K562 (cell line): ENCODE results near the gene MB21D2. TPM values are rescaled to one million over a fixed set of nuclear protein-coding genes. Genes with fewer than 3 reads are reported as not detected.

Experiments
- ATAC-seq: fragments of 200-7000 bp; cut with Tn5 transposase; 3 replicates; pipeline ENCODE4 v1.9.1; 2020; ENCODE audit warnings: moderate library complexity
- BruUV-seq: library from RNA; stranded (reverse); fragments of 400-500 nt; replicated peaks from 2 replicates; lab custom pipeline; 2021; lab: Mats Ljungman, UMichigan
- CTCF ChIA-PET: fragments of 300-600 bp; formaldehyde crosslinking; extraction: SDS; loops from one replicate; lab custom pipeline; 2021; ENCODE audit warnings: low intra/inter-chr PET ratio; lab: Yijun Ruan, JAX
- POLR2A ChIA-PET: fragments of 300-600, 350-650 bp; sonication (Branson Sonifier 250); formaldehyde crosslinking; extraction: SDS; loops from one replicate; lab custom pipeline; 2021; ENCODE audit warnings: antibody characterized with exemption, inconsistent platforms; lab: Yijun Ruan, JAX
- DNase-seq, 4 experiments: peaks; one replicate each; pipeline versions ENCODE4 v3.0.0 to v3.0.0-alpha.2; 2011 to 2018; ENCODE audit warnings: low spot score in 3 of 4, mixed read lengths in 3 of 4; ENCODE audit errors: extremely low read depth in 1 of 4
- FAIRE-seq: peaks from 2 replicates; lab custom pipeline; 2011; peaks lifted over from hg19 to GRCh38; lab: Jason Lieb, UNC
- H2AFZ ChIP-seq: 2 replicates; pipeline ENCODE4 v1.6.0; 2011; ENCODE audit warnings: low read depth, low read length, control low read depth, inconsistent platforms
- H3K27ac ChIP-seq: fragments of 200-600 bp; 3 replicates; pipeline ENCODE4 v1.8.0; 2011; ENCODE audit warnings: low read depth, mild to moderate bottlenecking, control low read depth, inconsistent platforms, low read length, moderate library complexity, mixed read lengths; ENCODE audit errors: extremely low read depth
- H3K27me3 ChIP-seq, 2 experiments: fragments of 300-600 bp in 1 of 2; 2 replicates in 1 of 2; 3 replicates in 1 of 2; pipeline versions ENCODE4 v1.6.0 to v1.8.0; 2011; ENCODE audit warnings: inconsistent platforms in 2 of 2, low read length in 2 of 2, mild to moderate bottlenecking in 1 of 2, mixed read lengths in 1 of 2, moderate library complexity in 1 of 2; ENCODE audit not compliant: control insufficient read depth in 2 of 2, insufficient read depth in 2 of 2
- H3K36me3 ChIP-seq: fragments of 300-600 bp; 3 replicates; pipeline ENCODE4 v1.8.0; 2011; ENCODE audit warnings: mild to moderate bottlenecking, low read length, inconsistent platforms; ENCODE audit not compliant: control insufficient read depth, insufficient read depth
- H3K4me1 ChIP-seq, 2 experiments: fragments of 200-600 bp in 1 of 2; replicated peaks in 1 of 2; 2 replicates in 1 of 2; 3 replicates in 1 of 2; pipeline versions ENCODE4 v1.5.1 to v1.8.0; 2011; ENCODE audit warnings: inconsistent platforms in 2 of 2, low read length in 2 of 2, mild to moderate bottlenecking in 1 of 2, mixed read lengths in 1 of 2, moderate library complexity in 1 of 2; ENCODE audit not compliant: control insufficient read depth in 2 of 2, insufficient read depth in 2 of 2
- H3K4me2 ChIP-seq: 2 replicates; pipeline ENCODE4 v1.6.1; 2011; ENCODE audit warnings: low read length, control low read depth, inconsistent platforms, mixed read lengths; ENCODE audit not compliant: insufficient read depth
- H3K4me3 ChIP-seq: fragments of 200-600 bp; sonication (generic), shearing (Covaris generic); 2 replicates; pipeline ENCODE4 v1.5.1; 2016; ENCODE audit warnings: control low read depth, inconsistent platforms
- H3K79me2 ChIP-seq: fragments of 200-600 bp; 3 replicates; pipeline ENCODE4 v1.8.0; 2011; ENCODE audit warnings: low read length, inconsistent platforms; ENCODE audit not compliant: control insufficient read depth, insufficient read depth
- H3K9ac ChIP-seq, 2 experiments: 2 replicates each; pipeline versions ENCODE4 v1.6.0 to v1.6.1; 2011; ENCODE audit warnings: low read depth in 2 of 2, low read length in 2 of 2, control low read depth in 1 of 2, inconsistent platforms in 1 of 2, mild to moderate bottlenecking in 1 of 2, mixed read lengths in 1 of 2; ENCODE audit not compliant: insufficient read depth in 1 of 2
- H3K9me1 ChIP-seq: one replicate; pipeline ENCODE4 v1.6.0; 2011; ENCODE audit warnings: inconsistent platforms, mild to moderate bottlenecking, low read length, moderate library complexity; ENCODE audit not compliant: control insufficient read depth, insufficient read depth
- H3K9me3 ChIP-seq: replicated peaks from 2 replicates; pipeline ENCODE4 v1.5.1; 2011; ENCODE audit warnings: low read depth, low read length, inconsistent platforms; ENCODE audit not compliant: control insufficient read depth, insufficient read depth
- H4K20me1 ChIP-seq: replicated peaks from 2 replicates; pipeline ENCODE4 v1.6.1; 2011; ENCODE audit warnings: low read length, inconsistent platforms, mixed read lengths; ENCODE audit not compliant: control insufficient read depth, insufficient read depth
- BDP1 ChIP-seq: IDR thresholded peaks from 3 replicates; pipeline ENCODE4 v1.6.1; 2011; ENCODE audit not compliant: insufficient read length, insufficient read depth
- ELK3 ChIP-seq: fragments of 450-650 bp; formaldehyde crosslinking; IDR thresholded peaks from 2 replicates; pipeline ENCODE4 v1.4.0; 2020; ENCODE audit warnings: mild to moderate bottlenecking
- MEIS2 ChIP-seq: fragments of 450-650 bp; IDR thresholded peaks from 2 replicates; pipeline ENCODE4 v1.6.1; 2014; ENCODE audit warnings: mild to moderate bottlenecking; ENCODE audit not compliant: partially characterized antibody
- NFYB ChIP-seq: IDR thresholded peaks from 2 replicates; pipeline ENCODE4 v1.6.1; 2011; ENCODE audit warnings: mild to moderate bottlenecking, moderate library complexity; ENCODE audit not compliant: insufficient read length; ENCODE audit errors: extremely low read depth
- PBX2 ChIP-seq, 2 experiments: IDR thresholded peaks in 1 of 2; conservative IDR thresholded peaks in 1 of 2; 2 replicates each; pipeline ENCODE4 v1.6.1; 2016; ENCODE audit warnings: low read depth in 2 of 2, mild to moderate bottlenecking in 1 of 2, missing compliant biosample characterization in 1 of 2, missing genetic modification characterization in 1 of 2, moderate library complexity in 1 of 2
- PKNOX1 ChIP-seq: fragments of 450-650 bp; IDR thresholded peaks from 2 replicates; pipeline ENCODE4 v1.6.1; 2016
- WGBS: fragments of 100-300 bp; shearing (Covaris generic); methylation state at CpG from one replicate; pipeline ENCODE4 v1.1.6; 2016; ENCODE audit warnings: low coverage, mixed read lengths; ENCODE audit not compliant: insufficient coverage; ENCODE audit errors: missing lambda C conversion rate; 5-methylcytosine and 5-hydroxymethylcytosine counted together
- in situ Hi-C: fragments of 300-500 bp; cut with MboI; formaldehyde crosslinking; loops from 4 replicates; pipeline ENCODE4 v1.15.0; 2018; ENCODE audit warnings: inconsistent platforms, mixed read lengths
- intact Hi-C: fragments of 100-400 bp; cut with micrococcal nuclease; formaldehyde crosslinking; loops from 2 replicates; pipeline ENCODE4 v1.14.2; 2022
- polyA plus RNA-seq, 8 experiments: library from polyadenylated mRNA; depleted of rRNA in 4 of 8; stranded (reverse) in 5 of 8; unstranded in 3 of 8; fragments of >200 nt; fragmentation: Nextera tagmentation in 2 of 8; fragmentation: Illumina TruSeq in 1 of 8; extraction: Ambion mirVana in 2 of 8; extraction: Trizol in 1 of 8; gene quantifications; 2 replicates each; pipeline versions ENCODE4 v1.2.1 to v1.2.3, GENCODE V29; 2011 to 2014; ENCODE audit warnings: inconsistent platforms in 1 of 8, missing spikeins in 1 of 8
- total RNA-seq, 7 experiments: library from RNA; depleted of rRNA in 6 of 7; stranded (reverse); fragments of >200 nt in 6 of 7; fragmentation: Illumina TruSeq in 2 of 7; extraction: Trizol in 2 of 7; gene quantifications; 2 replicates each; pipeline versions ENCODE4 v1.2.1 to v1.2.3, GENCODE V29; 2011 to 2021; ENCODE audit warnings: low replicate concordance in 1 of 7

The MB21D2 gene
- total and polyA plus RNA-seq, 9 of the 15 experiments (the other 6 are each of a cell fraction or from before 2014, with no cell fraction given), result 0.01 TPM; not detected in 8

GRCh38 chr3:192825657-192826200 lies 91.9 kb downstream of the MB21D2 start:
- H3K4me2 ChIP-seq, result no peak overlapping the region
- no peak overlapping the region for H3K27ac ChIP-seq
- 2% methylated on average over 2 of the region's 2 CpGs for WGBS
- no peaks in the 10 kb centered on the region for H3K4me1 ChIP-seq
- CTCF ChIA-PET, result no interaction called here
- BruUV-seq, result no TSS peak
- H3K4me3 ChIP-seq, result no peak overlapping the region
- DNase-seq (no peak), ATAC-seq (peak; percentile 48; the same call in 1 of the 3 replicates), FAIRE-seq (no peak)
- no peaks in the 10 kb centered on the region for H3K79me2 ChIP-seq
- H3K9ac ChIP-seq, result no peak overlapping the region
- TF ChIP-seq NFYB (no peak), BDP1 (no peak), ELK3 (CRISPR knock-in tag) (no peak), PKNOX1 (peak; percentile 80), PBX2 (CRISPR knock-in tag; IDR thresholded peaks at IDR 0.05; ENCODE audit: low read depth) (no peak), PBX2 (tag; conservative IDR thresholded peaks at IDR 0.05; ENCODE audit: low read depth) (peak; percentile 56; the same call in 1 of the 2 replicates), MEIS2 (peak; percentile 71)
- no peak overlapping the region for H2AFZ ChIP-seq
- H3K9me1 ChIP-seq, result no peaks in the 10 kb centered on the region
- H3K27me3 ChIP-seq, result no peaks in the 10 kb centered on the region; a peak in 1 of 5 replicates
- no peaks in the 10 kb centered on the region for H3K9me3 ChIP-seq
- POLR2A ChIA-PET, result no interaction called here
- intact Hi-C loops (no loop called here), in situ Hi-C loops (loop anchor here (10.0 kb wide), 1 partner anchor 219 kb away; no protein-coding TSS in a partner anchor)
- no peaks in the 10 kb centered on the region; the same call in 1 of the 2 replicates for H4K20me1 ChIP-seq
- H3K36me3 ChIP-seq, result no peaks in the 10 kb centered on the region
